GM19099 (cell line): ENCODE data around the gene MYLK2.

ENCODE experiments used
- POLR2A ChIP-seq: IDR thresholded peaks from 3 replicates; pipeline ENCODE4 v1.6.1; 2011; ENCODE audit warnings: low read depth; ENCODE audit not compliant: insufficient read length; ENCODE audit errors: extremely low read depth

The MYLK2 gene

GRCh38 chr20:31830406-31830981 is 11.3 kb downstream of the MYLK2 start:
- no peak for TF ChIP-seq POLR2A

- TF ChIP-seq POLR2A, result no peak
Measured at GRCh38 chr20:31831211-31831610, 12.1 kb downstream of the MYLK2 start.

GRCh38 chr20:31831771-31832306 is 12.7 kb downstream of the MYLK2 start:
- TF ChIP-seq POLR2A, result no peak

GRCh38 chr20:31833130-31833930 is 14.2 kb downstream of the MYLK2 start:
- no peak for TF ChIP-seq POLR2A

- no peak for TF ChIP-seq POLR2A
Measured at GRCh38 chr20:31833931-31834521, 14.9 kb downstream of the MYLK2 start.

- no peak for TF ChIP-seq POLR2A
Measured at GRCh38 chr20:31835554-31835953, 16.4 kb downstream of the MYLK2 start.

- TF ChIP-seq POLR2A, result no peak
Measured at GRCh38 chr20:31835977-31836852, 17.1 kb downstream of the MYLK2 start.

- TF ChIP-seq POLR2A, result no peak
Measured at GRCh38 chr20:31836853-31837608, 17.9 kb downstream of the MYLK2 start.

GRCh38 chr20:31837896-31838397 is 18.8 kb downstream of the MYLK2 start:
- no peak for TF ChIP-seq POLR2A

- TF ChIP-seq POLR2A, result no peak
Measured at GRCh38 chr20:31838646-31839292, 19.6 kb downstream of the MYLK2 start.

- TF ChIP-seq POLR2A, result no peak
Measured at GRCh38 chr20:31839782-31840487, 20.8 kb downstream of the MYLK2 start.

GRCh38 chr20:31840906-31841816 is 22.0 kb downstream of the MYLK2 start:
- TF ChIP-seq POLR2A, result no peak
